Suppressor macrophage treated with lipopolysaccharide for 4 hours (primary cell): ENCODE data around the gene BACE2.
"Not testable (repeated sequence)": the region's sequence is repeated elsewhere in the genome, so short reads cannot be mapped to it uniquely, and the experiment has no call there.

ENCODE experiments used
- DNase-seq: peaks from one replicate; pipeline ENCODE4 v3.0.0-alpha.2; 2020

BACE2 gene

DNA sequence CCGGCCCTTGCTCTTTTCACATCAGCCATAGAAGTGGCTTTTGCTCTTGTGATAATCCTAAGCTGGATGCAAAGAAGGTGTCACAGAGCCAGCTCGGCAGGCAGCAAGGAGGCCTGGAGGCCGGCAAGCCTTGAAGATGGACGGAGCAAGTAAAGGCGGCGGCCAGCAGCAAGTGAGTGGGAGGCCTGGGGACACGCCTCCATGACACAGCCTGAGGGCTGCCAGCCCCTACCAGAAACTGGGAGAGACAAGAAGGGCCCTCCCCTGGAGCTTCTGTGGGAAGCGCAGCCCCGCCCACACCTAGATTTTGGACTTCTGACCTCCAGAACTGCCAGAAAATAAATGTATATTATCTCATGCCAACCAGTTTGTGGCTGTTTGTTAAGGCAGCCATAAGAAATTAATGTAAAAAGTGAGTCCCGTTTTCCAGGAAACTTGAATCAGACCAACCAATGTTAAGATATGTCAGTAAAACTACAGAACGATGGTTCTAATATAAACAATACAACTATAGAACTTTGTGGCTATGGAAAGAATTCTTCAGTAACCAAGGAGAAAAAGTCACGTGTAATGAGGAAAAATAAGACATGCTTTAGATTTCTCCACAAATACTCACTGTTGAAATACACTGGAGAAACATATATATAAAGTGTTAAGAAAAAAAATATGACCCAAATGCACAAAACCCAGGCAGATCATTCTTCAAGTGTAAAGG is 49.9 kb downstream of the BACE2 start:
- no peak for DNase-seq

DNA sequence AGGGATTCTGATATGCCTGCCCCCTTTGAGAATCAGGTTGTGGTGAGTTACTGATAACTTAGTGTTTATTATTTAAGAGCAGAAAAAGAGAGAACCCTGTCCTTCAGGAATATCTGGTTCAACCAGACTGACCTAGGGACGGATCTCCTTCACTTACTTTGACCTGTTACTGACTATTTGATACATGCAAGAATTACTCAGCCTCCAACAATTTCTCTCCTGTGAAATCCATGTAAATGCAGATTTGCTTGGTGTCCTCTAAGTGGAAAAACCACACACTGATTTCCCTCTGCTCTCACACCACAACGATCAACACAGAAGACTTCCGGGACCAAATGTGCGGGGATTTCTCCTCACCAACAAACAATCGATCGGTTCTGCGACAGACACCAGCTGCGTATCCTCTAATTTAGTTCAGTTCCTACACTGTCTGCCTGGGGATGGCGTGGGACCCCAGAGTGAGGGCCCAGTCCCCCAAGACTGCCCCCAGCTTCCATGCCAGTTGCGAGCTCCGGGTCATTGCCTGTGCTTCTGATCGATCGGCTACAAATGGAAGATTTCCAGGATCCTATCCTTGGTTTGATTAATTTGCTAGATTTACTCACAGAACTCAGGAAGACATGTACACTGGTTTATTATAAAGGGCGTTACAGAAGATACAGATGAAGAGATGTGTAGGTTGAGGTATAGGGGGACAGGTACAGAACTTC is 51.7 kb downstream of the BACE2 start:
- DNase-seq, result no peak

DNA sequence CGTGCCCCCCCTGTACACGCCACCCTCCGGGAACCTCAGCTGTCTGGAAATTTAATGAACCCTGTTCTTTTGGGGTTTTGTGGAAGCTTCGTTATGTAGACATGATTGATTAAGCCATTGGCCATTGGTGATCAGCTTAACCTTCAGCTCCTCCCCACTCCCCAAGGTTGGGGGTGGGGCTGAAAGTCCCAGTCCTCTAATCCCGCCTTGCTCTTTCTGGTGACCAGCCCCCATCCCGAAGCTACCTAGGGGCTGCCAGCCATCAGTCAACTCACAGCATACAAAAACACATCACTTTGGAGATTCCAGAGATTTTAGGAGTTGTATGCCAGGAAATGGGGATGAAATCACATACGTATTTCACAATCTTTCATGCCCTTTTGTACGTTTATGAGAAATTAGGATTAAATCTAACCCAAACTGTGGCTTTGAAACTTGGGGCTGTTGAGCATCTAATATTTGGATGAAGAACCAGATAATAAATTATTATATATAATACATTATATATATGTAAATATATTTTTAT is 52.3 kb downstream of the BACE2 start:
- peak; percentile 3 for DNase-seq

DNA sequence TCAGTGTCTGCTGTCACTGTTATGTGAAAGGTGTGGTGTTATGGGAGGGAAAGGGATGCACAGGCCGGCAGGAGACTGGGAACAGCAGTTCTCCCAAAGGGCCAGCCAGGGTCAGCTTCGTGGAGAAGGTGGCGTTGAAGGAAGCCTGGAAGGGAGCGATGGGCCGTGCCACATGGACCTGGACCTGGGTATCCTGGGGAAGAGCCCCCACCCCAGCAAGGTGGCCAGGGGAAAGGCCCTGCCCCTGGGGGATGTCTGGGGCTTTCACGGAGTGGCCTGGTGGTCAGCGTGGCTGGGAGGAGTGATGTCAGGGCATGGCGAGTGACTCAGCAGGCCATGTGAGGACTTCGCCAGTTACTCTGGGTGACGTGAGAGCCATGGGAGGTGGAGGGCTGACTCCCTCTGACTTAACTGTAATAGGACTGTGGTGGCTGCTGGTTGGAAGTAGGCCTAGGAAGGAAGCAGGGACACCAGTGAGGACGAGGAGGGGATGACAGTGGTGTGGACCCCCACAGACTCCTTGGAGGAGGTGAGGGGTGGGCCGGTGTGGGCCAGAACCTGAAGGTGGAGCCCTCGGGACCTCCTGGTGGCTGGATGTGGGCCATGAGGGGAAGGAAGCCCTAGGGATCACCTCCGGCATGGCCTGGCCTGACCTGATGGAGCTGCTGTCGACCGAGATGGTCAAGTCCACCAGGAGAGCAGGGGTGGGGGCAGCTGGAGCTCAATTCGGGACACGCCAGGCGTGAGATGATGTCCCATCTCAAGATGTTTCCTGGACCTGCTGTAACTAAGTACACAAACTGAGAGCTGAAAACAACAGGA is 54.5 kb downstream of the BACE2 start:
- peak; percentile 6 for DNase-seq

DNA sequence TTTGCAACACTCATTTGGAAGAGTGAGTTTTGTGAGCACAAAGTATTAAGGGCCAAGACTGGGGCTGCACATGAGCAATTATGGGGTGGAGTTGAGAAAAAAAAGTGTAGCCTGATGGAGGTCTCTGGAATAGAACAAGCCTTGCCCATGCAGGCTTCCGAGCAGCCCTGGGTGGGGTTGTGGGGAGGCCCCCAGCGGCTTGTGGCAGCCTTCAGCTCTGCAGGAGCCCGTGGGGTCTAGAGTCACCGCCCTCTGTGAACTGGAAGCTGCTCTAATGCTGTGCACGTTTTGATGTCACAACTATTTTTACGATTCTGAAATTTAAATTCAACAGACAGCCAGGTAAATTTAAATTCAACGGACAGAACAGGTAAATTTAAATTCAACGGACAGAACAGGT is 58.9 kb downstream of the BACE2 start:
- no peak for DNase-seq

DNA sequence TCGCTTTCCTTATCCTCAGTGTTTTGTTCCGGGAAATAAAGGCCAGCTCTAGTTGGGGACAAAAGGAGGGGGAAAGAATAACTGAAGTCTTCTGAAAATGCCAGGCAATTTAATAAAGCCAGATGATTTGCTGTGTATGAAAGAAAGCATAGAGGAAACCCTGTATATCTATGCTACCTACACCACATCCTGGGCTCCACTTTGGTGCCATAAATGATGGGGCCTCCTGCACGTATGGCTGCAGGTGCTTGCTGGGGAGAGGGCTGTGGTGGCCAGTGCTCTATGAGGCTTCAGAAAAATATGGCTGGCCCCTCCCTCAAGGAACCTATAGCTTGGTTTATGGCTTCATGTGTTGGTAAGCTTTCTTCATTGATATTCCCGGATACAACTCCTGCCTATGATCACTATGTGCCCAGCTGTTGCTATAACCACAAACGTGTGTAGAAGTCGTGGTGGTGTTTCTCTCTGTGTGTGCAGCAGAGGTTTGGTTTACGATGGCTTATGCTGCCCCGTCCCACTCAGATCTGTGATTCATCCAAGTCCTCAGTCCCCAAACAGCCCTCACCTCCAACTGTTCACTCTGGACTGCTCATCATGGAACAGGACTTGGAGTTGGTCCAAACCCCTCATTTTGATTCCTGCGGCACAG is 59.5 kb downstream of the BACE2 start:
- no peak for DNase-seq

DNA sequence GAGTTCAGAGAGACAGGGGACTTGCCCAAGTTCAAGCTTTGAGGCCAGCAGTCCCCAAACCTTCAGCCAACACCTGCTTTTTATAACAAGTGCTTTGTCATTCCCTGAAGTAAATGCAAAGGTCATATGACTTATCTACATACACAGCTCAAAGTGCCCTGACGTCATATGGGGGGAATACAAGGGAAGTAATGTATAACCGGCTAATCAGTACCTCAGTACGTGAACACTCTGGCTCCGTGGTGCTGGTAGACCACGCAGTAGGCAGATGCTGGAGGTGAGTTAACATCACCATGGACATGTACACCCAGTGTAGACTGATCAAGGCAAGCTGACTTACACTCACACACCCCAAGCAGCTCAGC is 60.0 kb downstream of the BACE2 start:
- no peak for DNase-seq

DNA sequence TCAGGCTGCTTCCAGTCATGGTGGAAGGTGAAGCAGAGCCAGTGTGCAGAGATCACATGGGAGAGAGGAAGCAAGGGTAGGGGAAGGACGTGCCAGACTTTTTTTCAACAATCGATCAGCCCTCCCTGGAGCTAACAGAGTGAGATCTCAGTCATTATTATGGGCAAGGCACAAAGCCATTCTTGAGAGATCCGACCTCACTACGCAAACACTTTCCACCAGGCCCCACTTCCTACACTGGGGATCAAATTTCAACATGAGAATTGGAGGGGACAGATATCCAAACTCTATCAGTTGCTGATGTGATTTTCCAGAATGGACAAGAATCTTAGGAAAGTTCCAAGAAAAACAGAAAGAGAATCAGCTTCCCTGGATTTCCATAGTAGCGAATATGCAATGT is 60.5 kb downstream of the BACE2 start:
- DNase-seq, result no peak

DNA sequence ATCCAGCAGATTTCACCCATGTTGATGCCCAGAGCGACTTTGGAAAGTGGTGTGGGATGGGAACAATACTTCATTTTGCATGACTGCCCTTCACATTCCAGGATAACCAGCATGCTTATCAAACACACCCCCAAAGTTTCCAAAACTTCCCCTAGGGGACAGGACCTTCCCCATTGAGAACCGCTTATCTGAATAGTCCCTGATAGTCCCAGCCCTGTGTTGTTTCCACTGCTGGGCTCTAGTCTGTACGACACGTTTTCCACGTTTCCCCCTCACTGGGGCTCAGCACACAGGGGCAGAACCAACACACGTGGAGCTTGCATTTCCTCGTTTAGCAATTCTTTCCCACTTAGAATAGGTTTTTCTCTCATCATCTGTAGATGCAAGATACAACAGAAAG is 61.0 kb downstream of the BACE2 start:
- no peak for DNase-seq

DNA sequence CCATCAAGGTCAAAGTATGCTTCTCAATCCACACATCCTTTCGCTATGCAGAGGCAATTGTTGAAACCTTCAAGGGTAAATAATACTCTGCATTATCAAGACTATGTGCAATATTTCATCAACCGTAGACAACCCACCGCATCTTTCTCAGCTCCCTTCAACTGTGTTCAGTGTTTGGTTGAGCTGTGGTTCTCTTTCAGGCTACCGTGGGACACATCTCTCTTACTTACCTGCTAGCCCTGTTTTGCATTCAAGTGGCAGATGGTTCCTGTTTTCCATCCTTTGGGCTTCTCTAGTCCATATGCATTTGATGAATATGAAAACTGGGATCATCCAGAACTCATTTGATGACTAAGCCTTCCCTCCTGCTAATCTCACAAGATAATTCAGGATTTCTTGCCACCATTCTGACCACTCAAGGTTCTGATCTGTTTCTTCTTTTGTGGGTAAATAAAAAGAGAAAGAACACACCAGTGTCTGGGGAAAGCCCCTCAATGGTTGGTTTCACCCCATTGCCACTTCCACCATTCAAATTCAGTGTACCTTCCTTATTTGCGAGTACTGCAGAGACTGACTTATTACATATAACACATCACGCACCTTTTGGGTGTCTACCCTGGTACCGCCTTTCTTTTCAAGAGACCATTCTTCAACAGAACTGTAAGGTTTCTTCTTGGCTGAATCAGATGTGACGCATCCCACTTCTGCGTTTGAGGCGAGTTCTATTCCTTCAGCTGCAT is 61.7 kb downstream of the BACE2 start:
- no peak for DNase-seq

DNA sequence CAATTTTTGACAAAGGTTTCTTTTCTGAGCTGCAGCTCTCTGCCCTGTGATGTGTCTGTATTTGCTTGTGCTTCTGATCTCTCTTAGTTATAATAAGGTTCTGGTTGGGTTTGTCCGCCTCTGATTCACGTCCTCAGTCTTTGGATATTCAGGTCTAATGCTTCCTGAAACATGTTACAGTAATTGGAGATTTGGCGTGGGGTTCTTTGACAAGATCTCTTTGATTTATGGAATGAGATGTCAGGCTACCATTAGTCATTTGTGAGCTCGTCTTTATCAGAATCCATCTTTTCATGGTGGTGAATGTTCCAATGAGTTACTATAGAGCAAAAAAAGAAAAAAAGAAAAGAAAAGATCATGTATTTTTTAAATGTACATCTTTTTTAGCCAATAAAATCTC is 62.5 kb downstream of the BACE2 start:
- DNase-seq, result no peak

DNA sequence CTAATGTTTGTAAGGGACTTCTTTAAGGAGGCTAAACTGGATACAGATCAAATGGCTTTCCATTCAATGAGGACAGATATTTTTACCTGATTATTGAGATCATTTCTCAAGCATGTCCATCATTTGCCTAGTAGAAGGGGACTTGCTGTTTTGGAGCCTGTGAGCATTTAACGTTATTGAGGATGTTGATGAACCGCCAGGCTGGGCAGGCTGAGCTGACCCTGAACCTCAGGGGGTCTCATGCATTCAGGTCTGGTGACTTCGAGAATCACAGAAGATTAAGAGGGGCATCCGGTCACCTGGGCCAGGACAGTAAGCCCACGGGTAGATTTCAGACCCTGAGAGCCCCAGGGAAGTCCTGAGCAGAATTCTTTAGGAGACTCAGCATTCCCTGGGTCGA is 63.1 kb downstream of the BACE2 start:
- DNase-seq, result no peak

DNA sequence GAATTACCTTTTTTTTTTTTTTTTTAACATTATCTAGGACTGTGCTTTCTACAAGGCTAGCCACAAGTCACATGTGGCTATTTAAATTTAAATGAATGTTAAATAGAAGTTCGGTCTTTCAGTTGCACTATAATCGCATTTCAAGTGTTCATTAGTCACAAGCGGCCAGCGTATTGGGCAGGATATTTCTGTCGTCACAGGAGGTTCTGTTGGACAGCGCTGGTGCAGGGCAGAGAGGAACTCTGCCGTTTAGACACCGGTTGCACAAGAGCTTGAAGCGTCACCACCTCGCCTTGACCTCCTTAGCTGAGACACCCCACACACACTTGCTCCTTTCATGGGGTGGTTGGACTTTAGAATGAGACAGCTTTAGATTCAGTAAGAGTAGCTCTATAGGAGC is 64.1 kb downstream of the BACE2 start:
- DNase-seq, result no peak

DNA sequence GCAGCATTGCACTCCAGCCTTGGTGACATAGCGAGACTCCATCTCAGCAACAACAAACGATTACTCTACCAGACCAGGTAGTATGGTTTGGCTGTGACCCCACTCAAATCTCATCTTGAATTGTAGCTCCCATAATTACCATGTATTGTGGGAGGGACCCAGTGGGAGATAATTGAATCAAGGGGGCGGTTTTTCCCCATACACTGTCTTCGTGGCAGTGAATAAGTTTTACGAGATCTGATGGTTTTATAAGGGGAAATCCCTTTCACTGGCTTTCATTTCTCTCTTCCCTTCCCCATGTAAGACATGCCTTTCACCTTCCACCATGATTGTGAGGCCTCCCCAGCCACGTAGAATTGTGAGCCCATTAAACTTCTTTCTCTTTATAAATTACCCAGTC is 66.0 kb downstream of the BACE2 start:
- no peak for DNase-seq

DNA sequence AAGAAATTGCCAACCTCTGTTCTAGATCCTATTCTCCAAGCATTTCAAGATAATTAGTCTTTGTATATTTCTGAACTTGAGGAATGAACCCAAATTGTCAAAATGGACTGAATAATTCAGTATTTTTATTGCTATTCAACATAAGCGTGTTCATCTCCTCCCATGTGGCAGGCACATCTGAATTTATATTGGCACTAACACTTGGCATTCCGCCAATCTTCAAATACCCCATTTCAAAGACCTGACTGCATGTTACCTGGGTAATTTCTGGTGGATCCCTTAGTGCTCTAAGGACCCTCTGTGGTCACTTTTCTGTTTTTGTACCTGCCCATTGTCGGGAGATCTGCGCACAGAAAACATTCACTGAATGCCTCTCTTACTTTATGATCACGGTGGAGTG is 66.6 kb downstream of the BACE2 start:
- DNase-seq, result no peak

DNA sequence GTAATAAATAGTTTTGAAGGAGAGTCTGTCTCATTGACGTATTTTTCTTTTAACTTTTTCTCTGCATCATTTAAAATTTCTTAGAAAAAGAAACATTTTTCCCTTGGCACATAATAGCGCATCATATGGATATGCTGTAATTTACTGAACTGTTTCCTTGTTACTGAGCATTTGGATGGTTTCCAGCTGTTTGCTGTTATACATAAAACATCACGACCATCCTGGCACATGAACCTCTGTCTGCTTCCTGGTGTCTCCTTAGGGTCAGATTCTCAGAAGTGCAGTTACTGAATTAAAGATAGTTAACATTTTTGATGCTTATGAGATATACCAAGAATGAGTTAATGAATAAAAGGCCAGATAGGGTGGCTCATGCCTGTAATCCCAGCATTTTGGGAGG is 67.2 kb downstream of the BACE2 start:
- DNase-seq, result no peak

DNA sequence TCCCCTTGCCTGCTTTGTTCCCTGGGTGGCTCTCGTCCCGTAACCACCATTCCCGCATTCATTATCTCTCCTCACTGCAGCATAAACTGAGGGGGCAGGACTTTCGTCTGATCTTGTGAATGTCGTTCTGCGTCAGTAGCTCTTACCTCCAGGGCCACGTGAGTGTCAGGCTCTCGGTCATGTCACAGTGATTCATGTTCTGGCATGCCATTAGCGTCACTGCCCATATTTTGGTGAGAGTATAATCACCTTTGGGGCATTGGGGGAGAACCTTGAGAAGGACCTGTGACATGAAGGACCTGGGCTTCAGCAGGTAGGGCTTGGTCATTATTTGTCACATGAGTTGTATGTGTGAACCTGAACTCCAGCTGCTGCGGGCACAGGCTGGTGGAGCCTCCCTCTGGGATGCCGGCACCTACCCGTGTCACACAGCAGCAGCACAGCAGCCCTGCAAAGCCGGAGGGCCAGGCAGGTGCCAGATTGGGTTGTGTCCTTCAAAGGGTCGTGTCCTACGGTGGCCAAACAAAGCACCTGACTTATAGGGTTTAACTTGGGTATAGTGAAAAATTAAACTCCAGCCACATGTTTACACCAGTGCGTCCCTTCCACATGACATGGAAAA is 68.5 kb downstream of the BACE2 start:
- no peak for DNase-seq

DNA sequence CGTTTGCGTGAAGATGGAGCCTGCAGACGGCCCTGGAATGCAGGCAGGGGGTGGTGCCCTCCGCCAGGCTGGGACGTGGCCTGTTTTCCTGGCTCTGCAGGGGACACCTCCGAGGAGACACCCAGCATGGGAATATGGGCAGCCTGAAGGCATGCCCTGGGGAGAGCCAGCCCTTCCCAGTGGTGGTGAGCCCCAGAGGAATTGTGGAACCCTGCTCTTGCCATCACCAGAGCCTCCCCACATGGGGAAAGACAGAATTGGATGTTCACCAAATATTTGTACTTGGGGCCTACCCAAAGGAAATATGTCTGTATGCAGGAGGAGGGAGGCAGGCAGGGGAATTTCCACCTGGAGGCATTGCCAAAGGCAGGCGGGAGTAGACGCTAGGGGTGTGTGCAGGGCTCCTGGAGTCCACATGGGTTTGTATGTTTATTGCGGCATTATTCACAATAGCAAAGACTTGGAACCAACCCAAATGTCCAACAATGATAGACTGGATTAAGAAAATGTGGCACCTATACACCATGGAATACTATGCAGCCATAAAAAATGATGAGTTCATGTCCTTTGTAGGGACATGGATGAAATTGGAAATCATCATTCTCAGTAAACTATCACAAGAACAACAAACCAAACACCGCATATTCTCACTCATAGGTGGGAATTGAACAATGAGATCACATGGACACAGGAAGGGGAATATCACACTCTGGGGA is 70.3 kb downstream of the BACE2 start:
- DNase-seq, result not testable (repeated sequence)

DNA sequence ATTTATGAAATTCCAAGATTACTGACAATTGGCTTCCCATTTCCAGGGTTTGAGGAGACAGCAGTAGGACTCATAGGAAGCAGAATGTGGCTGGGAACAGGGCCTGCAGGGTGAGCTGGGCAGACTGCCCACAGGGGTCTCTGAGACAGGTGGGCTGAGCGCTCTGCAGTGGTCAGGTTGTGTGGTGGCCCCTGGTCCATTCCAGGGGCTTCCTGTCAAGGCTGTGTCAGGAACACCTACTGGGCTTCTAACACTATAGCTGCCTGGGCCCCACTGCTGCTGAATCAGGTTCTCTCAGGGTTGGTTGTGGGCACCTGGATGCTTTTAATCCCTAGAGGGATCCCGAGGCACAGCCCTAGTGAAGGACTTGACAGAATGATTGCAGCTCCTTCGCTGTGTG is 72.1 kb downstream of the BACE2 start:
- no peak for DNase-seq

DNA sequence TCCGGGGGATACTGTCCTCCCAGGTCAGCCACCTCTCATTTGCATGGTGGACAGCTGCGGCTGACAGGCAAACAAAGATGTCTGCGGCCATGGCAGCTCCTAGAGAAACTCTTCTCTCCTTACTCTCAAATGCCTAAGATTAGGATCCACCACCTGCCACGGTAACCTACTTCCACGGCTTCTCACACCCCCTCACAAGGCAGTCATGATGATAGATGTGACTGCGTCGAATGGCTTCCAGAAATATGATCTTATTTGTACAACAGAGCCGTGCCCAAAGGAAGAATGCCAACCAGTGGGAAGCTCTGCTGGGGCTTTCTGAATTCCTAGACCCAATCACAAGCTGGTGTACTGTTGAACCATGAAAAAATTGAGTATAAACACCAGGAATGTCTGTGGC is 73.4 kb downstream of the BACE2 start:
- no peak for DNase-seq

DNA sequence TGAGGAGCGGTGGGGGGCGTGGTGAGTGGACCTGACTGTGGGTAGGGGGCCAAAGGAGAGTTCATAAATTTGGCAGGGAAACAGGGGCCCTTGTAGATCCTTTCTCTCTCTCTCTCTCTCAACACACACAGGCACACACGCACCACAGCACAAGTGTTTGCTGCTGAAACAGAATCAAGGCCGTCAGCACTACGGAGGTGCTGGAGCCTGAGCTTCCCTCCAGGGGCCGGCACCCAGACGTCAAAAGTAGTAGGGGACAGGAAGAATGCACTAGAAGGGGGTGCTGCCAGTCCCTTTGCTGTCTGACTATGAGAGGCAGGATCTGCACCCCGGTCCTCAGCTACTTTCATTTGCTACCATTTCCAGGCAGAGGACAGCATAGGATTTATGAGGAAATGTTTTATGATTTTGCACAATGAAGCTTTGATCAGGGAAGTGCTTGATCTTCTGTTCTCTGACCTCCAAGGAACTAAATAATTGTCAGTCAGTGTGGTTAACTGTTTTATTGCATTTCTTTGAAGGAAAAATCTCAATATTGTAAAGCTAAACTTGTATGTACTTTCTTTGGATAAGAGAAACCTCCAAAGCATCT is 74.4 kb downstream of the BACE2 start:
- no peak for DNase-seq
